SK-N-SH treated with all-trans-retinoic acid at 6 μM for 48 hours (cell line): ENCODE data around the gene VOPP1.

ENCODE experiments used
- ARNTL ChIP-seq: fragments of 450-650 bp; formaldehyde crosslinking; IDR thresholded peaks from 2 replicates; pipeline ENCODE4 v1.5.0; 2020; ENCODE audit warnings: low read depth, mild to moderate bottlenecking, moderate library complexity, borderline replicate concordance
- CSDC2 ChIP-seq: fragments of 250-450 bp; sonication (Bioruptor Pico); IDR thresholded peaks from 2 replicates; pipeline ENCODE4 v1.5.0; 2020; ENCODE audit warnings: mild to moderate bottlenecking, moderate library complexity
- OSR1 ChIP-seq: fragments of 250-450 bp; sonication (Bioruptor Pico); IDR thresholded peaks from 2 replicates; pipeline ENCODE4 v1.8.0; 2022; ENCODE audit warnings: moderate library complexity, mild to moderate bottlenecking, inconsistent platforms

DNA sequence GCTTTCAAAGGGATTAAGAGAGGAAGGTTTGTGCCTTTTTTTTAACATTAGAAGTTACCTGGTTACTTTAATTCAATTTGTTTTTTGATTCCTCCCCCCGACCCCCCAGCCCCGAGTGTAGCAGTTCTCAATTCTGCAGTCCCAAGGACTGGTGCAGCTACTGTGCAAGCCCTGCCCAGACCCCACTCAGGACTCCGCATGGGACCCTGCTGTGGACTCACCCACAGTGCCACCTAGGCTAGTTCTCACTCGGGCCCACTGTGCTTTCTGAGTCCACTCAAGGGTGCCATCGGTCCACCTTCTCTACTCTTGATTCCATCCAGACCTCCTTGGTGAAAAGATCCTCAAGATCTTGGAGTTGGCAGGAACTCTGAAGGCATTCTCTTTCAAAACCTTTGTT, 77.4 kb downstream of the VOPP1 start:
- TF ChIP-seq CSDC2 (CRISPR knock-in tag) (no peak), ARNTL (CRISPR knock-in tag) (no peak), OSR1 (no peak)
